Measurements from ENCODE around the gene IFIT3. TPM values are rescaled to one million over a fixed set of nuclear protein-coding genes. Genes with fewer than 3 reads are reported as not detected.
A peak's percentile ranks its signal among the peaks of the same experiment; 100 is the strongest.

The IFIT3 gene
- total RNA-seq, 6 experiments from 2014 or later, result 11.5 to 18.6 (median 18.0) TPM

GRCh38 chr10:89373916-89374711 lies 46.3 kb downstream of the IFIT3 start:
- Mint-ChIP-seq H3K4me1 (ENCODE audit: low read depth) (peaks cover 43% of the 10 kb centered on the region), H3K27ac (peak overlapping the region; percentile 83), H3K4me3 (peak overlapping the region; percentile 65), H3K9me3 (no peaks in the 10 kb centered on the region), H3K27me3 (ENCODE audit: insufficient read depth) (no peaks in the 10 kb centered on the region), H3K36me3 (ENCODE audit: low read depth) (no peaks in the 10 kb centered on the region)
- DNase-seq, result peak; percentile 94
- TF ChIP-seq CTCF (IDR thresholded peaks at IDR 0.05), result no peak

GRCh38 chr10:89374713-89375141 lies 46.9 kb downstream of the IFIT3 start:
- DNase-seq, result no peak
- Mint-ChIP-seq H3K4me3 (peak overlapping the region; percentile 65), H3K4me1 (ENCODE audit: low read depth) (peaks cover 37% of the 10 kb centered on the region), H3K36me3 (ENCODE audit: low read depth) (no peaks in the 10 kb centered on the region), H3K27me3 (ENCODE audit: insufficient read depth) (no peaks in the 10 kb centered on the region), H3K27ac (peak overlapping the region; percentile 83), H3K9me3 (no peaks in the 10 kb centered on the region)
- no peak for TF ChIP-seq CTCF (IDR thresholded peaks at IDR 0.05)

DNA sequence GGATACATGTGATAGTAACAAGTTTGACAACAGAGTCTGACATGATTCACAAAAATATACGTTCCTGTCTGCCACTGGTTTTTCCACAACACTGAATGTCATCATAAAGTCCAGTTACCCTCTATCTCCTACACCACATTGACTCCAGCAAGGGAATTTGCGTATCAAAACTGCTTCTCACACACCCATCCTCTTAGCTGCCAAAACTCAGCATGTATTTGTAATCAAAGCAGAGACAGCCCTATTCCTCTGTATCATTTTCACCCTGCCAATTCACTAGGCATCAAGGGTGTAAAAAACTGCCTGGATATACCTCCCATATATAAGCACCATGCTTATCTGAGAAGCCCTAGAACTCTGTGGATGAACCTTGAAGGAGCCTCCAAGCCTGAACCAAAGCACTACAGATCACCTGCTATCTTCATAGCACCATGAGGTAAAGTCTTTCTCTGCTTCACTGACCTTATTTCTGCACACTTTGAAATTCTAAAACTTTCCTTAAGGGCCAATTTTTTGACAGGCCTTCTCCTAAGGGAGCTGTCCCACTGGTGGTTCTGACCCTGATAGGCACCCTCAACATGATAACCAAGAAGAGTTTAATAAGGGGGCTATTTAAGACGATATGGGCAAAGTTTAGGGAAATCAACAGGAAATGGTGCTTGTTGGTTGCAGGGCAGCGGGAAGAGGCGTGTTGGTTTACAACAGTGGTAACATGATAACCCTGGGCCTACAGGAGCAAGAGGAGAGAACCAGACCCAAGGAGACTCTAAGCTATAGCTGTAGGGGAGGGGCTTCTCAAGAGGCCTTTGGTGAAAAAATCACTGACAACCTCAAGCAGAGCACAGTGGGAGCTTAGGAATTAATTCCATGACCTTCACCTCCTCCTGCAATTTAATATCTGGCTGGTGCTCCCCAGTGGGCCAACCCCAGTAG lies 50.2 kb downstream of the IFIT3 start, which contains the start of gene IFIT1B:
Gene IFIT1B, plus strand, starts transcription at position 352 of the 933 bp plus-strand sequence. Its CDS starts 80 bp downstream, at position 432.
- no peak for DNase-seq
- no peaks in the 10 kb centered on the region for H3K9me3 Mint-ChIP-seq
- H3K36me3 Mint-ChIP-seq (ENCODE audit: low read depth), result no peaks in the 10 kb centered on the region
- H3K4me3 Mint-ChIP-seq, result no peak within 1 kb of the TSS
- TF ChIP-seq CTCF (IDR thresholded peaks at IDR 0.05), result no peak
- H3K27me3 Mint-ChIP-seq (ENCODE audit: insufficient read depth), result 0 out of 2 replicates have a peak, but pooled peaks cover 2% of the 10 kb centered on the region
- H3K27ac Mint-ChIP-seq, result no peak within 1 kb of the TSS
- H3K4me1 Mint-ChIP-seq (ENCODE audit: low read depth), result peaks cover 29% of the 10 kb centered on the region

DNA sequence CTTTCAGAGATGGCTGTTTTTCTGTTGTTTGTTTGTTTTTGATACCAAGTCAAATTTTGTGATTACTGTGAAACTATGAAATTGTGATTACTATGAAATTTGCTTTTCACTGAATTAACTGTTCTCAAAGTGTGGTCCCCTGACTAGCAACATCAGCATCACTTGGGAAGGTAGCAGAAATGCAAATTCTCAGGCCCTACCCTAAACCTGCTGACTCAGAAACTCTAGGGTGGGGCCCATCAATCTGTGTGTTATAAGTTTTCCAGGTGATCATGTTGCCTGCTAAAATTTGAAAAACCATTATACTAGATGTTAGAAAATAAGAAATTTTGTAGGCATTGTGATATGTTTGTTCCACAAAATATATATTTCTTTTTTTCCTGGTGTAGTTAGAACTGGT lies 51.3 kb downstream of the IFIT3 start:
- Mint-ChIP-seq H3K4me3 (no peak overlapping the region), H3K4me1 (ENCODE audit: low read depth) (peaks cover 20% of the 10 kb centered on the region), H3K27ac (no peak overlapping the region), H3K9me3 (no peaks in the 10 kb centered on the region), H3K36me3 (ENCODE audit: low read depth) (no peaks in the 10 kb centered on the region), H3K27me3 (ENCODE audit: insufficient read depth) (0 out of 2 replicates have a peak, but pooled peaks cover 2% of the 10 kb centered on the region)
- DNase-seq, result no peak
- TF ChIP-seq CTCF (IDR thresholded peaks at IDR 0.05), result no peak

DNA sequence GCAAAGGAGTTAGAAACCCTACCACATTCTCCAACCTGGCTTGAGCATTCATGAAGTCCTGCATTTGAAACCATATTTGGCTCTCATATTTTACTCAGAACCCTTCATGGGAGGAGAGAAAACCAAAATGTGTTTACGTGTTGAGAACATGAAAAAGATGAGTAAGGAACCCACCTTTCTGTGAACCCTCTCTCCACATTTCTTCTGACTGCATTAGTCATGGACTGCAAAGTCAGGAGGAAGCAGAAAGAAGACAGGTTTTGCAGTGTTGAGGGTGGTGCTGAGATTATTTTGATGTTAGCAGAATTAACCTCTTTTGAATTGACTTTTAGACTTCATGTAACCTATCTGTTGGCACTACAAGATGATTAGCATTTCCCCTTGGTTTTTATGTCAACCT lies 55.0 kb downstream of the IFIT3 start:
- H3K9me3 Mint-ChIP-seq, result no peaks in the 10 kb centered on the region
- peaks cover 15% of the 10 kb centered on the region for H3K4me1 Mint-ChIP-seq (ENCODE audit: low read depth)
- H3K4me3 Mint-ChIP-seq, result no peak overlapping the region
- H3K27ac Mint-ChIP-seq, result no peak overlapping the region
- 0 out of 2 replicates have a peak, but pooled peaks cover 2% of the 10 kb centered on the region for H3K27me3 Mint-ChIP-seq (ENCODE audit: insufficient read depth)
- DNase-seq, result no peak
- H3K36me3 Mint-ChIP-seq (ENCODE audit: low read depth), result no peaks in the 10 kb centered on the region
- TF ChIP-seq CTCF (IDR thresholded peaks at IDR 0.05), result no peak

Data from HFFc6 (cell line).